ENCODE data around the gene ELAVL4. TPM values are rescaled to one million over a fixed set of nuclear protein-coding genes. Genes with fewer than 3 reads are reported as not detected.

ELAVL4 gene
- total RNA-seq, 1 donor from 2014 or later, result 0.10 TPM

GRCh38 chr1:50180367-50180766 lies 71.6 kb downstream of the ELAVL4 start:
- DNase-seq, result no peak

GRCh38 chr1:50181027-50181663 lies 72.4 kb downstream of the ELAVL4 start:
- no peak for DNase-seq

GRCh38 chr1:50183378-50184133 lies 74.8 kb downstream of the ELAVL4 start:
- no peak for DNase-seq

- no peak for DNase-seq
Observed at GRCh38 chr1:50189369-50189768, 80.6 kb downstream of the ELAVL4 start.

GRCh38 chr1:50193002-50193401 lies 84.3 kb downstream of the ELAVL4 start:
- no peak for DNase-seq

- DNase-seq, result no peak
Observed at GRCh38 chr1:50195205-50195604, 86.5 kb downstream of the ELAVL4 start.

- DNase-seq, result no peak
Observed at GRCh38 chr1:50196081-50196480, 87.4 kb downstream of the ELAVL4 start.

GRCh38 chr1:50197216-50197615 lies 88.5 kb downstream of the ELAVL4 start:
- no peak for DNase-seq

- DNase-seq, result no peak
Observed at GRCh38 chr1:50208315-50208714, 99.6 kb downstream of the ELAVL4 start.

- DNase-seq, result no peak
Observed at GRCh38 chr1:50208756-50209155, 100.0 kb downstream of the ELAVL4 start.

GRCh38 chr1:50209749-50210148 lies 101.0 kb downstream of the ELAVL4 start:
- DNase-seq, result no peak

GRCh38 chr1:50213505-50213904 lies 104.8 kb downstream of the ELAVL4 start:
- DNase-seq, result no peak

- no peak for DNase-seq
Observed at GRCh38 chr1:50214717-50215116, 106.0 kb downstream of the ELAVL4 start.

- no peak for DNase-seq
Observed at GRCh38 chr1:50218344-50219120, 109.8 kb downstream of the ELAVL4 start.

- no peak for DNase-seq
Observed at GRCh38 chr1:50228871-50229384, 120.2 kb downstream of the ELAVL4 start.

GRCh38 chr1:50231209-50231608 lies 122.5 kb downstream of the ELAVL4 start:
- DNase-seq, result no peak

GRCh38 chr1:50232336-50232735 lies 123.6 kb downstream of the ELAVL4 start:
- no peak for DNase-seq

GRCh38 chr1:50236656-50237055 lies 127.9 kb downstream of the ELAVL4 start:
- DNase-seq, result no peak

GRCh38 chr1:50237056-50237455 lies 128.3 kb downstream of the ELAVL4 start:
- DNase-seq, result no peak

GRCh38 chr1:50243939-50244338 lies 135.2 kb downstream of the ELAVL4 start:
- DNase-seq, result no peak

GRCh38 chr1:50246869-50247268 lies 138.1 kb downstream of the ELAVL4 start:
- no peak for DNase-seq

- no peak for DNase-seq
Observed at GRCh38 chr1:50251702-50252101, 143.0 kb downstream of the ELAVL4 start.

- DNase-seq, result no peak
Observed at GRCh38 chr1:50252196-50252595, 143.5 kb downstream of the ELAVL4 start.
